H1 (cell line): Measurements from ENCODE around the gene C19orf73. TPM values are rescaled to one million over a fixed set of nuclear protein-coding genes. Genes with fewer than 3 reads are reported as not detected.

ENCODE experiments used
- CBX5 ChIP-seq: fragments of 300-800, 300-1000 bp; sonication (generic); IDR thresholded peaks from 2 replicates; pipeline ENCODE4 v1.7.1; 2016; ENCODE audit warnings: antibody characterized with exemption, low read length, low read depth
- GABPA ChIP-seq: IDR thresholded peaks from 2 replicates; pipeline ENCODE4 v1.6.1; 2011; ENCODE audit warnings: mild to moderate bottlenecking, low read length, moderate library complexity, borderline replicate concordance; ENCODE audit not compliant: insufficient read depth
- PHF8 ChIP-seq: fragments of 200-600 bp; sonication (generic); conservative IDR thresholded peaks from 2 replicates; pipeline ENCODE4 v1.7.1; 2012; ENCODE audit warnings: low read depth, mild to moderate bottlenecking, inconsistent platforms, low read length, moderate library complexity
- POLR2AphosphoS5 ChIP-seq: IDR thresholded peaks from 2 replicates; pipeline ENCODE4 v1.6.1; 2011; ENCODE audit warnings: low read depth, low read length
- POU5F1 ChIP-seq: IDR thresholded peaks from 2 replicates; pipeline ENCODE4 v1.6.1; 2011; ENCODE audit warnings: low read depth, mild to moderate bottlenecking, low read length, moderate library complexity
- RAD21 ChIP-seq, 2 experiments: IDR thresholded peaks in 1 of 2; conservative IDR thresholded peaks in 1 of 2; 2 replicates each; pipeline ENCODE4 v1.6.1; 2011; ENCODE audit warnings: low read depth in 2 of 2, low read length in 2 of 2, improper control_type of control experiment in 1 of 2, inconsistent platforms in 1 of 2, mild to moderate bottlenecking in 1 of 2, moderate library complexity in 1 of 2
- SP2 ChIP-seq: IDR thresholded peaks from 2 replicates; pipeline ENCODE4 v1.6.1; 2012; ENCODE audit warnings: mild to moderate bottlenecking, low read length, inconsistent platforms
- SRF ChIP-seq: IDR thresholded peaks from 2 replicates; pipeline ENCODE4 v1.6.1; 2011; ENCODE audit warnings: mild to moderate bottlenecking, low read depth, low read length, moderate library complexity
- TEAD4 ChIP-seq: IDR thresholded peaks from 2 replicates; pipeline ENCODE4 v1.6.1; 2012; ENCODE audit warnings: low read depth, low read length, inconsistent platforms, mixed read lengths
- polyA plus RNA-seq, 7 experiments: library from polyadenylated mRNA; depleted of rRNA in 3 of 7; stranded (reverse) in 5 of 7; unstranded in 2 of 7; fragments of >200 nt in 5 of 7; fragments of 200-250 nt in 2 of 7; gene quantifications; 1 replicate in 5 of 7; 2 replicates in 1 of 7; 4 replicates in 1 of 7; pipeline versions ENCODE4 v1.2.1 to v1.2.3, GENCODE V29; 2011 to 2013; ENCODE audit warnings: missing spikeins in 2 of 7, mixed read lengths in 2 of 7
- total RNA-seq: library from RNA; stranded (reverse); fragmentation: NEBNext Ultra II Directional; extraction: Animal tissue kit (Norgen Biotek cat#: 25700); gene quantifications from 2 replicates; pipeline ENCODE4 v1.2.1, GENCODE V29; 2021
- TF ChIP-seq, protein P1 (sequence below): IDR thresholded peaks from 2 replicates; pipeline ENCODE4 v1.6.1; 2012; ENCODE audit warnings: inconsistent platforms

The C19orf73 gene
- total and polyA plus RNA-seq, 2 of the 8 experiments (the other 6 are each of a cell fraction or from before 2014, with no cell fraction given): 2.5 to 4.6 TPM

DNA sequence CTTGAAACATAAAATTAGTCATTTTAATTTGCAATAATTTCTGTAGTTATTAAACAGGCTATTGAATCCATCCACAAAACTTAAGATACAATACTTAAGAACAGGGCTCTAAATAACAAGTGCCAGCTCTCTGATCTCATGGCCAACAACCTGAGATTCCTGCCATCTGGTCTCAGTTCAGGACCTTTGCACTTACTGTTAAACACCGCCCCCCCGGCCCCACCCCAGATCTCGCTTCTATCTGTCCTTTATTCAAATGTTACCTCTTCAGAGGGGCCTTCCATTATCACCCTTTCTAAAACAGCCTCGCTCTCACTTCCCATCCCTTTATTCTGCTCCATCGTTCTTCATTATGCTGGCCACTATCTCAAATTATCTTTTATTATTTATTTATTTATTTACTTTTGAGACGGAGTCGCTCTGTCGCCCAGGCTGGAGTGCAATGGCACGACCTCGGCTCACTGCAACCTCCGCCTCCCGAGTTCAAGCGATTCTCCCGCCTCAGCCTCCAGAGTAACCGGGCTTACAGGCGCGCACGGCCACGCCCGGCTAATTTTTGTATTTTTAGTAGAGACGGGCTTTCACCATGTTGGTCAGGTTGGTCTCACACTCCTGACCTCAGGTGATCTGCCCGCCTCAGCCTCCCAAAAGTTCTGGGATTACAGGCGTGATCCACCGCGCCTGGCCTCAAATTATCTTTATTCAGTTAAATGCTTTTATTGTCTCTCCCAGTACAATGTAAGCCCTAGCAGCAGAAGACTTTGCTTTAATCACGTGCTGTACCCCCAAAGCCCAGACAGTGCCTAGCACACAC is 34.5 kb downstream of the C19orf73 start (continued):
- TF ChIP-seq SRF (no peak), CBX5 (no peak), POU5F1 (no peak), RAD21 (IDR thresholded peaks at IDR 0.05 in 1 of 2, conservative IDR thresholded peaks at IDR 0.05 in 1 of 2; ENCODE audit: low read depth in 2 of 2, low read length in 2 of 2) (no peak), PHF8 (no peak), POLR2AphosphoS5 (no peak), GABPA (no peak), TEAD4 (no peak), SP2 (no peak)
- TF ChIP-seq, protein P1, sequence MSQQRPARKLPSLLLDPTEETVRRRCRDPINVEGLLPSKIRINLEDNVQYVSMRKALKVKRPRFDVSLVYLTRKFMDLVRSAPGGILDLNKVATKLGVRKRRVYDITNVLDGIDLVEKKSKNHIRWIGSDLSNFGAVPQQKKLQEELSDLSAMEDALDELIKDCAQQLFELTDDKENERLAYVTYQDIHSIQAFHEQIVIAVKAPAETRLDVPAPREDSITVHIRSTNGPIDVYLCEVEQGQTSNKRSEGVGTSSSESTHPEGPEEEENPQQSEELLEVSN: no peak
- TF ChIP-seq, all 59 proteins: peak for 0
